NCI-H146 (cell line): ENCODE measurements around the gene PHTF1.

ENCODE experiments used
- DNase-seq: peaks from one replicate; lab custom pipeline; 2025; lab: John Stamatoyannopoulos, UW

Gene PHTF1

GRCh38 chr1:113665071-113665470 lies 94.2 kb downstream of the PHTF1 start:
- DNase-seq: no peak

DNA sequence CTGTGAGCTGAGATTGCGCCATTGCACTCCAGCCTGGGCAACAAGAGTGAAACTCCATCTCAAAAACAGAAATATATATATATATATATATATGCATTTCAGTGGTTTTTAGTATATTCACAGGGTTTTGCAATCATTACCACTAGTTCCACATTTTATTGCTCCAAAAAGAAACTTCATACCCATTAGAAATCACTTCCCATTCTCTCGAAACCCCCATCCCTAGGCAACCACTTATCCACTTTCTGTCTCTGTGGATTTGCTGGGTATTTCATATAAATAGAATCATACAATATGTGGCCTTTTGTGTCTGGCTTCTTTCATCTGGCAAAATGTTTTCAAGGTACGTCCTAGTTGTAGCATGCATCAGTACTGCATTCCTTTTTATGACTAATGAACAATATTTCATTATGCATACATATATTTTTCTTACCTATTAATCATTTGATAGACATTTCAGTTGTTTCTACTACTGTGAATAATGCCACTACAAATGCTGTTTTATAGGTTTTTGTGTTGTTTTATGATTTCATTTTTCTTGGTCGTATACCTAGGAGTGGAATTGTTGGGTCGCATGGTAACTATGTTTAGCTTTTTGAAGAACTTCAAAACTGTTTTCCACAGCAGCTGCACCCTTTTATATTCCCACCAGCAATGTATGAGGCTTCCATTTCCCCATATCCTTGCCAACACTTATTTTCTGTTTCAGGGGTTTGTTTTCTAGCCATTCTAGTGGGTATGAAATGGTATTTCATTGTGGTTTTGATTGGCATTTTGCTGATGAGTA lies 95.9 kb downstream of the PHTF1 start:
- no peak for DNase-seq

- no peak for DNase-seq
Observed at GRCh38 chr1:113662101-113662500, 97.2 kb downstream of the PHTF1 start.

DNA sequence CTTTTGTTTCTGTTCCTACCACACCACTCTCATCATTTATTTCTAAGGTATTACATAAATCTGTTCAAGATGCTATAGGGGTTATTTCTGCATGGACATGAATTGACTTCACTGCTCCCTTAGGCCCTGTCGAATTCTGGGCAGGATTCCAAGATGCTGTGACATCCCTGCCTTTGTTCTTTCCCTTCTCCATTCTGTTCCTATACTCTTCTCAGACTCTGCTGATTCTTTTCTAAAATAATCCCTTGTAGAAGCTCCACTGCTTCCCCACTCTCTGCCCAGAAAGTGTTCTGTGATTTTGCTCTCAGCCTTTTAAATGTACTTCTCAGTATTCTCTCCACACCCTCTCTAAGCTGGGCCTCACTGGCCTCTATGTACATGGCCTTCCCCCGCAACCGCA lies 99.2 kb downstream of the PHTF1 start:
- DNase-seq: no peak

GRCh38 chr1:113659556-113659955 lies 99.7 kb downstream of the PHTF1 start:
- no peak for DNase-seq

DNA sequence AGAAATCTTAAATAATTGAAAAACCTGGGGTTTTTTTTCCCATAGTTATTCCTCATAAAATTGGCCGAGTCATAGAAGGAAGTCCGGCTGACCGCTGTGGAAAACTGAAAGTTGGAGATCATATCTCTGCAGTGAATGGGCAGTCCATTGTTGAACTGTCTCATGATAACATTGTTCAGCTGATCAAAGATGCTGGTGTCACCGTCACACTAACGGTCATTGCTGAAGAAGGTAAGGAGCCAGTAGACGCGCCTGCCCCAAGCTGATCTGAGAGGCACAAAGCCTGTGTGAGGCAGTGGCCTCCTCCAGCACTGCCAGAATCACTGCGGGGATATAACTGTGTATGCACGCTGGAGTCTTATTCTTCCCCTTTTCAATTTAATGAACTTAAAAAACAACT lies 100.3 kb downstream of the PHTF1 start:
- DNase-seq: no peak

DNA sequence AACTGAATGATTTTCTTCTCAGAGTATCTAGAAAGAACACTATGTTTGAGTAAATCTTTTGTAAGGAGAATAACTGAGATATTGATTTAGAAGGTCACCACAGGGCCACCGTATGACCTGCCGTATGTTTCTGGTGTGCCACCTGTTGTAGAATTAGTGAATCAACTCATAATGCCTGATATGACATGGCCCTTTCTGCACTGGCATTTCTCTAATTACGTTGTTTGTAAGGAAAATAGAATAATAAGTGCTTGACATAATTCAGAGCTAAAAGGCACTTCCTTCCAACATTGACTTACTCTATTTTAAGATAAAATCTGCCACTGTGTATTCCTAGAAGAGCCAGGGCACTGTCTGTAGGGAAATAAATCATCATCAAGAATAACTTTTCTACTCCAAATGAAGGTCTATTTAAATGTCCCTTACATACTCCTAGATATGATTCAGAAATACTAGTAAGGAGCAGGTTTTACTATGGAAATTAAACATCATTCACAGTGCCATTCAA lies 101.7 kb downstream of the PHTF1 start:
- DNase-seq: no peak

DNA sequence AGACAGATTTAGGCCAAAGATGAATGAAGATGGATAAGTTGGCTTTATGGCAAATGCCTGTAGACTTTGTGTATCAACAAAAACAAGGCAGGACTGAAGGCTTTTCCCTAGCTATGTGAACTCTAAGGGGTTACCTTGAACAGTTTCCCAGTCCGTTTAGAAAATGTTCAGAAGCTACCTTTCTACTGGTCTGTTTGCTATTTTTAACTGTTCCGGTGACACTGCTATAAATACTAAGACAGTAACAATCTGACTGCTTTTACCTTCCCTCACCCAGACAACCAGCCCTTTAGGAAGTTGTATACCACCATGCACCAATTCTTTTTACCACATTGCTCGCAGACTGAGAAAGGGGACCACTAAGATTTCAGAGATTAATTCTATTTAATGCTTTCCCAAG lies 102.2 kb downstream of the PHTF1 start:
- DNase-seq: no peak

DNA sequence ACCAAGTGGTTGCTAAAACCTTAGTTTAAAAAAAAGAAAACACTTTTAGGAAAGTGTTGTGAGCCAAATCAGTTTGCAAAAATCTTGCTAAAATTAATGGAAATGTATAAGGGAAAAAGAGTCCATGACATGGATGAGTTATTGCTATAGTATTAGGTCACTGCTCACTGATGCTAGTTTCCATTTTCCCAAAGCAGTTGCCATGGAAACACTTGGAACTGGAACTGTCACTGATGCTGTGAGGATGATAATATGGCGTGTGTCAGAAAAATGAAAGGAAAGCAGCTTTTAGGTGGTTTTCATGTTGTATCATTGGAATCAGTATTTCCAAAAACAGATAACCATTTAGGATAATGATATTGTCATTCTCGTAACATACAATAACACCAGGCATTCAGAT lies 104.4 kb downstream of the PHTF1 start:
- no peak for DNase-seq

- DNase-seq: no peak
Observed at GRCh38 chr1:113653741-113654140, 105.5 kb downstream of the PHTF1 start.

DNA sequence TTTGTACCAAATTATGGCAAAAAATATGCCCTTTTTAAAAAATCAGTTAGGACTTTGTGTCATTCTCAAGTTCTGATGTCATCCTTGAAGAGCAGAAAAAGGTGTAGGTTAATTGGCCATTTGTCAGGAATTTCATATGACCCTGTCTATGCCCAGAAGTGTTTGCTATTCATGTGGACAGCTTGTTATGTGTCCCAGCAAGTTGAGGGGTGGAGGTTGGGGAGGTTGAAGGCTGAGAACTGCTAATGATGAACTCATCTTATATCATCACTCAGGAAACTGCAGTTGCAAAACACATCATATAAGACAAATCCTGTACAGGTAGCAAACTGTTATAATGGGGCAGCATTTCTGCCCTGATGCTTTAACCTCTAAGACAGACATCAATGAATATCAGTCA lies 106.5 kb downstream of the PHTF1 start:
- no peak for DNase-seq

- DNase-seq: no peak
Observed at GRCh38 chr1:113648478-113648877, 110.8 kb downstream of the PHTF1 start.

GRCh38 chr1:113647164-113647563 lies 112.1 kb downstream of the PHTF1 start:
- no peak for DNase-seq
